ENCODE data around the gene GRPEL2.

DNA sequence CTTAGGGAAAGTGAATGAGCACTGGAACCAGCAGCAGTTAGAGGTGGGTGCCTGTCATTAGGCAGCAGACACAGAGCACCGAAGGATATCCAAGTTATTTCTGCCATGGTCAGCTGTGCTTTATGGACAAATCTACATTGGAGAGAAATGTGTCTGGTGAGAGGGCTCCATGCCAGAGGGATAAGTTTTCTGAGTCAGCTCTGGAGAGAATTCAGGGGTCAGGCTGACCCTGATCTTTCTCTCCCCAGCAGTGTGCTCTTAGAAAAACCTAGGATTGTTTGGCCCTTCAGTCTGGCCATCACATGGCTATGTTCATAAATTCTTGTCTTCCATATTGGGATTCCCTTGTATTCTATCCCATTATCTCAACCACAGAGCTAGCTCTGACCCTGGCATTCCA, 42.7 kb downstream of the GRPEL2 start:
- TF ChIP-seq GABPA (IDR thresholded peaks at IDR 0.05; ENCODE audit: borderline replicate concordance, insufficient read depth, low read length) (no peak), NRF1 (IDR thresholded peaks at IDR 0.05; ENCODE audit: low read depth, low read length) (no peak), YY1 (IDR thresholded peaks at IDR 0.05; ENCODE audit: low read depth, low read length) (no peak), CBX5 (IDR thresholded peaks at IDR 0.05; ENCODE audit: low read depth, low read length) (no peak), RNF2 (IDR thresholded peaks at IDR 0.05; ENCODE audit: borderline replicate concordance, low read depth, low read length, missing control alignments, poor library complexity, severe bottlenecking) (no peak), SRF (IDR thresholded peaks at IDR 0.05; ENCODE audit: low read depth, low read length) (no peak), SP1 (IDR thresholded peaks at IDR 0.05; ENCODE audit: low read depth, low read length) (no peak), SIRT6 (IDR thresholded peaks at IDR 0.05; ENCODE audit: low read length) (no peak), POLR2A (IDR thresholded peaks at IDR 0.05; ENCODE audit: control extremely low read depth in 1 of 2, low read depth in 2 of 2, low read length in 2 of 2) (no peak), POLR2AphosphoS5 (IDR thresholded peaks at IDR 0.05; ENCODE audit: low read depth, low read length) (no peak)
- TF ChIP-seq, protein P1, sequence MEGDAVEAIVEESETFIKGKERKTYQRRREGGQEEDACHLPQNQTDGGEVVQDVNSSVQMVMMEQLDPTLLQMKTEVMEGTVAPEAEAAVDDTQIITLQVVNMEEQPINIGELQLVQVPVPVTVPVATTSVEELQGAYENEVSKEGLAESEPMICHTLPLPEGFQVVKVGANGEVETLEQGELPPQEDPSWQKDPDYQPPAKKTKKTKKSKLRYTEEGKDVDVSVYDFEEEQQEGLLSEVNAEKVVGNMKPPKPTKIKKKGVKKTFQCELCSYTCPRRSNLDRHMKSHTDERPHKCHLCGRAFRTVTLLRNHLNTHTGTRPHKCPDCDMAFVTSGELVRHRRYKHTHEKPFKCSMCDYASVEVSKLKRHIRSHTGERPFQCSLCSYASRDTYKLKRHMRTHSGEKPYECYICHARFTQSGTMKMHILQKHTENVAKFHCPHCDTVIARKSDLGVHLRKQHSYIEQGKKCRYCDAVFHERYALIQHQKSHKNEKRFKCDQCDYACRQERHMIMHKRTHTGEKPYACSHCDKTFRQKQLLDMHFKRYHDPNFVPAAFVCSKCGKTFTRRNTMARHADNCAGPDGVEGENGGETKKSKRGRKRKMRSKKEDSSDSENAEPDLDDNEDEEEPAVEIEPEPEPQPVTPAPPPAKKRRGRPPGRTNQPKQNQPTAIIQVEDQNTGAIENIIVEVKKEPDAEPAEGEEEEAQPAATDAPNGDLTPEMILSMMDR (IDR thresholded peaks at IDR 0.05; ENCODE audit: control extremely low read depth in 1 of 3, insufficient read depth in 1 of 3, low read depth in 1 of 3, low read length in 3 of 3), result no peak
- TF ChIP-seq, protein P2, sequence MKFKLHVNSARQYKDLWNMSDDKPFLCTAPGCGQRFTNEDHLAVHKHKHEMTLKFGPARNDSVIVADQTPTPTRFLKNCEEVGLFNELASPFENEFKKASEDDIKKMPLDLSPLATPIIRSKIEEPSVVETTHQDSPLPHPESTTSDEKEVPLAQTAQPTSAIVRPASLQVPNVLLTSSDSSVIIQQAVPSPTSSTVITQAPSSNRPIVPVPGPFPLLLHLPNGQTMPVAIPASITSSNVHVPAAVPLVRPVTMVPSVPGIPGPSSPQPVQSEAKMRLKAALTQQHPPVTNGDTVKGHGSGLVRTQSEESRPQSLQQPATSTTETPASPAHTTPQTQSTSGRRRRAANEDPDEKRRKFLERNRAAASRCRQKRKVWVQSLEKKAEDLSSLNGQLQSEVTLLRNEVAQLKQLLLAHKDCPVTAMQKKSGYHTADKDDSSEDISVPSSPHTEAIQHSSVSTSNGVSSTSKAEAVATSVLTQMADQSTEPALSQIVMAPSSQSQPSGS (IDR thresholded peaks at IDR 0.05; ENCODE audit: low read length), result no peak

All from H1 (cell line).